K562 (cell line): ENCODE measurements around the gene DNAJB13. TPM values are rescaled to one million over a fixed set of nuclear protein-coding genes. Genes with fewer than 3 reads are reported as not detected.
A peak's percentile ranks its signal among the peaks of the same experiment; 100 is the strongest.

Experiments used
- ATAC-seq: fragments of 200-7000 bp; cut with Tn5 transposase; 3 replicates; pipeline ENCODE4 v1.9.1; 2020; ENCODE audit warnings: moderate library complexity
- BruUV-seq: library from RNA; stranded (reverse); fragments of 400-500 nt; replicated peaks from 2 replicates; lab custom pipeline; 2021; lab: Mats Ljungman, UMichigan
- CTCF ChIA-PET: fragments of 300-600 bp; formaldehyde crosslinking; extraction: SDS; loops from one replicate; lab custom pipeline; 2021; ENCODE audit warnings: low intra/inter-chr PET ratio; lab: Yijun Ruan, JAX
- POLR2A ChIA-PET: fragments of 300-600, 350-650 bp; sonication (Branson Sonifier 250); formaldehyde crosslinking; extraction: SDS; loops from one replicate; lab custom pipeline; 2021; ENCODE audit warnings: antibody characterized with exemption, inconsistent platforms; lab: Yijun Ruan, JAX
- DNase-seq, 4 experiments: peaks; one replicate each; pipeline versions ENCODE4 v3.0.0 to v3.0.0-alpha.2; 2011 to 2018; ENCODE audit warnings: low spot score in 3 of 4, mixed read lengths in 3 of 4; ENCODE audit errors: extremely low read depth in 1 of 4
- FAIRE-seq: peaks from 2 replicates; lab custom pipeline; 2011; peaks lifted over from hg19 to GRCh38; lab: Jason Lieb, UNC
- H2AFZ ChIP-seq: 2 replicates; pipeline ENCODE4 v1.6.0; 2011; ENCODE audit warnings: low read depth, low read length, control low read depth, inconsistent platforms
- H3K27ac ChIP-seq: fragments of 200-600 bp; 3 replicates; pipeline ENCODE4 v1.8.0; 2011; ENCODE audit warnings: low read depth, mild to moderate bottlenecking, control low read depth, inconsistent platforms, low read length, moderate library complexity, mixed read lengths; ENCODE audit errors: extremely low read depth
- H3K27me3 ChIP-seq, 2 experiments: fragments of 300-600 bp in 1 of 2; 2 replicates in 1 of 2; 3 replicates in 1 of 2; pipeline versions ENCODE4 v1.6.0 to v1.8.0; 2011; ENCODE audit warnings: inconsistent platforms in 2 of 2, low read length in 2 of 2, mild to moderate bottlenecking in 1 of 2, mixed read lengths in 1 of 2, moderate library complexity in 1 of 2; ENCODE audit not compliant: control insufficient read depth in 2 of 2, insufficient read depth in 2 of 2
- H3K36me3 ChIP-seq: fragments of 300-600 bp; 3 replicates; pipeline ENCODE4 v1.8.0; 2011; ENCODE audit warnings: mild to moderate bottlenecking, low read length, inconsistent platforms; ENCODE audit not compliant: control insufficient read depth, insufficient read depth
- H3K4me1 ChIP-seq, 2 experiments: fragments of 200-600 bp in 1 of 2; replicated peaks in 1 of 2; 2 replicates in 1 of 2; 3 replicates in 1 of 2; pipeline versions ENCODE4 v1.5.1 to v1.8.0; 2011; ENCODE audit warnings: inconsistent platforms in 2 of 2, low read length in 2 of 2, mild to moderate bottlenecking in 1 of 2, mixed read lengths in 1 of 2, moderate library complexity in 1 of 2; ENCODE audit not compliant: control insufficient read depth in 2 of 2, insufficient read depth in 2 of 2
- H3K4me2 ChIP-seq: 2 replicates; pipeline ENCODE4 v1.6.1; 2011; ENCODE audit warnings: low read length, control low read depth, inconsistent platforms, mixed read lengths; ENCODE audit not compliant: insufficient read depth
- H3K4me3 ChIP-seq: fragments of 200-600 bp; sonication (generic), shearing (Covaris generic); 2 replicates; pipeline ENCODE4 v1.5.1; 2016; ENCODE audit warnings: control low read depth, inconsistent platforms
- H3K79me2 ChIP-seq: fragments of 200-600 bp; 3 replicates; pipeline ENCODE4 v1.8.0; 2011; ENCODE audit warnings: low read length, inconsistent platforms; ENCODE audit not compliant: control insufficient read depth, insufficient read depth
- H3K9ac ChIP-seq, 2 experiments: 2 replicates each; pipeline versions ENCODE4 v1.6.0 to v1.6.1; 2011; ENCODE audit warnings: low read depth in 2 of 2, low read length in 2 of 2, control low read depth in 1 of 2, inconsistent platforms in 1 of 2, mild to moderate bottlenecking in 1 of 2, mixed read lengths in 1 of 2; ENCODE audit not compliant: insufficient read depth in 1 of 2
- H3K9me1 ChIP-seq: one replicate; pipeline ENCODE4 v1.6.0; 2011; ENCODE audit warnings: inconsistent platforms, mild to moderate bottlenecking, low read length, moderate library complexity; ENCODE audit not compliant: control insufficient read depth, insufficient read depth
- H3K9me3 ChIP-seq: replicated peaks from 2 replicates; pipeline ENCODE4 v1.5.1; 2011; ENCODE audit warnings: low read depth, low read length, inconsistent platforms; ENCODE audit not compliant: control insufficient read depth, insufficient read depth
- H4K20me1 ChIP-seq: replicated peaks from 2 replicates; pipeline ENCODE4 v1.6.1; 2011; ENCODE audit warnings: low read length, inconsistent platforms, mixed read lengths; ENCODE audit not compliant: control insufficient read depth, insufficient read depth
- CBFA2T3 ChIP-seq: fragments of 450-650 bp; IDR thresholded peaks from 2 replicates; pipeline ENCODE4 v1.6.1; 2017
- EGR1 ChIP-seq: fragments of 450-650 bp; conservative IDR thresholded peaks from 2 replicates; pipeline ENCODE4 v1.6.1; 2017; ENCODE audit warnings: mild to moderate bottlenecking
- FOXA3 ChIP-seq, 2 experiments: fragments of 450-650 bp in 1 of 2; sonication (generic) in 1 of 2; formaldehyde crosslinking; IDR thresholded peaks in 1 of 2; conservative IDR thresholded peaks in 1 of 2; 2 replicates each; pipeline versions ENCODE4 v1.4.0 to v1.8.0; 2020 to 2022; ENCODE audit warnings: mild to moderate bottlenecking in 2 of 2, missing genetic modification reagents in 1 of 2
- FOXP1 ChIP-seq: sonication (generic); formaldehyde crosslinking; IDR thresholded peaks from 2 replicates; pipeline ENCODE4 v1.8.0; 2022; ENCODE audit warnings: mild to moderate bottlenecking, missing genetic modification reagents
- GTF2E2 ChIP-seq: fragments of 200-800 bp; sonication (Bioruptor generic); IDR thresholded peaks from 2 replicates; pipeline ENCODE4 v1.6.1; 2016; ENCODE audit warnings: missing genetic modification characterization, missing compliant biosample characterization
- HSF4 ChIP-seq: fragments of 250-450 bp; sonication (Bioruptor Pico); IDR thresholded peaks from 2 replicates; pipeline ENCODE4 v2.1.2; 2022; ENCODE audit warnings: mild to moderate bottlenecking, moderate library complexity, borderline replicate concordance
- KDM5B ChIP-seq: fragments of 200-600 bp; sonication (generic); IDR thresholded peaks from 2 replicates; pipeline ENCODE4 v1.6.1; 2012; ENCODE audit warnings: low read depth, mild to moderate bottlenecking, moderate library complexity, low read length, control low read depth, inconsistent platforms; ENCODE audit not compliant: insufficient replicate concordance
- KLF1 ChIP-seq: fragments of 450-650 bp; IDR thresholded peaks from 2 replicates; pipeline ENCODE4 v1.6.1; 2016; ENCODE audit warnings: missing genetic modification characterization, missing compliant biosample characterization
- NR2C2 ChIP-seq, 2 experiments: fragments of 200-800 bp in 1 of 2; sonication (Bioruptor generic) in 1 of 2; sonication (generic) in 1 of 2; formaldehyde crosslinking in 1 of 2; IDR thresholded peaks; 2 replicates each; pipeline versions ENCODE4 v1.6.1 to v1.8.0; 2016 to 2022; ENCODE audit warnings: mild to moderate bottlenecking in 1 of 2, missing compliant biosample characterization in 1 of 2, missing genetic modification characterization in 1 of 2, missing genetic modification reagents in 1 of 2
- SMAD4 ChIP-seq: fragments of 250-450 bp; sonication (Bioruptor Pico); conservative IDR thresholded peaks from 2 replicates; pipeline ENCODE4 v1.8.0; 2021; ENCODE audit warnings: inconsistent platforms, mild to moderate bottlenecking, moderate library complexity
- SREBF2 ChIP-seq: sonication (generic); formaldehyde crosslinking; IDR thresholded peaks from 2 replicates; pipeline ENCODE4 v1.4.0; 2020; ENCODE audit warnings: mild to moderate bottlenecking, missing genetic modification reagents
- ZNF253 ChIP-seq: fragments of 250-450 bp; sonication (Bioruptor Pico); conservative IDR thresholded peaks from 2 replicates; pipeline ENCODE4 v1.6.1; 2021; ENCODE audit warnings: mild to moderate bottlenecking
- ZNF644 ChIP-seq: fragments of 200-800 bp; sonication (Bioruptor generic); IDR thresholded peaks from 2 replicates; pipeline ENCODE4 v1.6.1; 2016; ENCODE audit warnings: low read depth, missing genetic modification characterization, missing compliant biosample characterization
- WGBS: fragments of 100-300 bp; shearing (Covaris generic); methylation state at CpG from one replicate; pipeline ENCODE4 v1.1.6; 2016; ENCODE audit warnings: low coverage, mixed read lengths; ENCODE audit not compliant: insufficient coverage; ENCODE audit errors: missing lambda C conversion rate; 5-methylcytosine and 5-hydroxymethylcytosine counted together
- in situ Hi-C: fragments of 300-500 bp; cut with MboI; formaldehyde crosslinking; loops from 4 replicates; pipeline ENCODE4 v1.15.0; 2018; ENCODE audit warnings: inconsistent platforms, mixed read lengths
- intact Hi-C: fragments of 100-400 bp; cut with micrococcal nuclease; formaldehyde crosslinking; loops from 2 replicates; pipeline ENCODE4 v1.14.2; 2022
- polyA plus RNA-seq, 8 experiments: library from polyadenylated mRNA; depleted of rRNA in 4 of 8; stranded (reverse) in 5 of 8; unstranded in 3 of 8; fragments of >200 nt; fragmentation: Nextera tagmentation in 2 of 8; fragmentation: Illumina TruSeq in 1 of 8; extraction: Ambion mirVana in 2 of 8; extraction: Trizol in 1 of 8; gene quantifications; 2 replicates each; pipeline versions ENCODE4 v1.2.1 to v1.2.3, GENCODE V29; 2011 to 2014; ENCODE audit warnings: inconsistent platforms in 1 of 8, missing spikeins in 1 of 8
- total RNA-seq, 7 experiments: library from RNA; depleted of rRNA in 6 of 7; stranded (reverse); fragments of >200 nt in 6 of 7; fragmentation: Illumina TruSeq in 2 of 7; extraction: Trizol in 2 of 7; gene quantifications; 2 replicates each; pipeline versions ENCODE4 v1.2.1 to v1.2.3, GENCODE V29; 2011 to 2021; ENCODE audit warnings: low replicate concordance in 1 of 7
- TF ChIP-seq, protein P1 (sequence below): fragments of 250-450 bp; sonication (Bioruptor Pico); IDR thresholded peaks from 2 replicates; pipeline ENCODE4 v1.5.0; 2021
- TF ChIP-seq, protein P2 (sequence below): sonication (generic); formaldehyde crosslinking; IDR thresholded peaks from 2 replicates; pipeline ENCODE4 v1.8.0; 2022; ENCODE audit warnings: mild to moderate bottlenecking, missing genetic modification reagents
- TF ChIP-seq, protein P3 (sequence below): fragments of 250-450 bp; sonication (Bioruptor Pico); IDR thresholded peaks from 2 replicates; pipeline ENCODE4 v1.8.0; 2021; ENCODE audit warnings: moderate library complexity, mild to moderate bottlenecking, inconsistent platforms
- TF ChIP-seq, protein P4 (sequence below): sonication (generic); formaldehyde crosslinking; IDR thresholded peaks from 2 replicates; pipeline ENCODE4 v1.8.1; 2023; ENCODE audit warnings: mild to moderate bottlenecking, missing genetic modification reagents

Gene DNAJB13
- total and polyA plus RNA-seq, 9 of the 15 experiments (the other 6 are each of a cell fraction or from before 2014, with no cell fraction given) = 0.14 TPM; not detected in 8

DNA sequence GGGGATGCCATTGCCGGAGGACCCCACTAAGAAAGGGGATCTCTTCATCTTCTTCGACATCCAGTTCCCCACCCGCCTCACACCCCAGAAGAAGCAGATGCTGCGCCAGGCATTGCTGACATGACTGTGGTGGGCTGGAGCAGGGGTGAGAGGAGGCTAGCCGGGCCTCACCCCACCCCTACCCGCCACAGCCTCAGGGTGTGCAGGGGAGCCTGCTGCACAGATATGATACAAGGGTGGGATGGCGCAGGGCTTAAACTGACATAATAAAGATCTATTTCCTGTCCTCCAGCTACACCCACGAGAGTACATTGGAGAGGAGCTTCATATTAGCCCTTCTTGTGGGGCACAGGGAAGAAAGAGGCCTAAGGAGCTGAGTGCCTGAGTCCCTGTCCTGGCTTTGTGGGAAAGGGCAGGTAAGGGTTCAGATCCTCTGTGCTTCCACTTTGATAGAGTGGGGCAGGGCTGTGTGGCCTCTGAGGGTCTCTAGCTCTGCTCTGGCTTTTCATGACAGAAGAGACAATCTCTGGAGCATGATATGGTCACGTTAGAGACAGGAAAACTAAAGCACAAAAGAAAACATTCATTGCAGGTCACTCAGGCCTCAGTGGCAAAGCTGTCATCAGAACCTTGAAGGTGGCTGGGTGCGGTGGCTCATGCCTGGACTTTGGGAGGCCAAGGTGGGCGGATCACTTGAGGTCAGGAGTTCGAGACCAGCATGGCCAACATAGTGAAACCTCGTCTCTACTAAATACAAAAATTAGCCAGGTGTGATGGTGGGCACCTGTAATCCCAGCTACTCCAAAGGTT, 19.4 kb downstream of the DNAJB13 start:
- ATAC-seq = peak; percentile 6
- H3K4me2 ChIP-seq = no peak overlapping the region; the same call in 1 of the 2 replicates
- DNase-seq = peak in 2 of 4 experiments; percentile 31 to 44
- no peaks in the 10 kb centered on the region for H3K79me2 ChIP-seq
- no peak overlapping the region for H2AFZ ChIP-seq
- peak overlapping the region in 1 of 2 experiments; percentile 82; a peak in 1 of 4 replicates for H3K9ac ChIP-seq
- H3K4me1 ChIP-seq = peaks cover 12 to 28% of the 10 kb centered on the region in 2 experiments; a peak in 4 of 5 replicates
- no peak for FAIRE-seq
- no peaks in the 10 kb centered on the region for H3K9me3 ChIP-seq
- intact Hi-C loops = no loop called here
- H4K20me1 ChIP-seq = peaks cover 14% of the 10 kb centered on the region
- H3K27ac ChIP-seq = no peak overlapping the region
- H3K9me1 ChIP-seq = no peaks in the 10 kb centered on the region
- 45% methylated on average over 12 of the region's 13 CpGs for WGBS
- no peaks in the 10 kb centered on the region; a peak in 1 of 5 replicates for H3K27me3 ChIP-seq
- ChIA-PET CTCF (no interaction called here), POLR2A (interaction anchor here (0.7 to 5.7 kb wide), 7 partner anchors 10 to 201 kb away, joined by 3 to 54 read pairs (median 3); partner anchors contain the start of genes PPME1 and UCP2)
- H3K36me3 ChIP-seq = peaks cover 15% of the 10 kb centered on the region; the same call in 2 of the 3 replicates
- BruUV-seq = no TSS peak
- in situ Hi-C loops = loop anchor here (10.0 kb wide), 1 partner anchor 485 kb away; no protein-coding TSS in a partner anchor
- H3K4me3 ChIP-seq = no peak overlapping the region
- TF ChIP-seq KDM5B (peak; percentile 22), FOXA3 (CRISPR knock-in tag; conservative IDR thresholded peaks at IDR 0.05 in 1 of 2, IDR thresholded peaks at IDR 0.05 in 1 of 2) (0 out of 4 replicates have a peak, but pooled peaks of 1 of the 2 experiments have one; percentile 31), ZNF253 (CRISPR knock-in tag) (no peak), GTF2E2 (no peak), NR2C2 (CRISPR knock-in tag; IDR thresholded peaks at IDR 0.05) (no peak), NR2C2 (tag; IDR thresholded peaks at IDR 0.05) (no peak), CBFA2T3 (0 out of 2 replicates have a peak, but pooled peaks have one; percentile 5), ZNF644 (tag) (no peak), FOXP1 (CRISPR knock-in tag) (0 out of 2 replicates have a peak, but pooled peaks have one; percentile 34), HSF4 (CRISPR knock-in tag) (no peak), SMAD4 (CRISPR knock-in tag) (no peak), EGR1 (peak; percentile 12; the same call in 1 of the 2 replicates), SREBF2 (CRISPR knock-in tag) (no peak), KLF1 (no peak)
- TF ChIP-seq, protein P1, sequence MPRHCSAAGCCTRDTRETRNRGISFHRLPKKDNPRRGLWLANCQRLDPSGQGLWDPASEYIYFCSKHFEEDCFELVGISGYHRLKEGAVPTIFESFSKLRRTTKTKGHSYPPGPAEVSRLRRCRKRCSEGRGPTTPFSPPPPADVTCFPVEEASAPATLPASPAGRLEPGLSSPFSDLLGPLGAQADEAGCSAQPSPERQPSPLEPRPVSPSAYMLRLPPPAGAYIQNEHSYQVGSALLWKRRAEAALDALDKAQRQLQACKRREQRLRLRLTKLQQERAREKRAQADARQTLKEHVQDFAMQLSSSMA (CRISPR knock-in tag) = no peak
- TF ChIP-seq, protein P2, sequence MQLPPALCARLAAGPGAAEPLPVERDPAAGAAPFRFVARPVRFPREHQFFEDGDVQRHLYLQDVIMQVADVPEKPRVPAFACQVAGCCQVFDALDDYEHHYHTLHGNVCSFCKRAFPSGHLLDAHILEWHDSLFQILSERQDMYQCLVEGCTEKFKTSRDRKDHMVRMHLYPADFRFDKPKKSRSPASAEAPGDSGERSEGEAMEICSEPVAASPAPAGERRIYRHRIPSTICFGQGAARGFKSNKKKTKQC (CRISPR knock-in tag) = 0 out of 2 replicates have a peak, but pooled peaks have one; percentile 26
- TF ChIP-seq, protein P3, sequence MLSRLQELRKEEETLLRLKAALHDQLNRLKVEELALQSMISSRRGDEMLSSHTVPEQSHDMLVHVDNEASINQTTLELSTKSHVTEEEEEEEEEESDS = no peak
- TF ChIP-seq, protein P4, sequence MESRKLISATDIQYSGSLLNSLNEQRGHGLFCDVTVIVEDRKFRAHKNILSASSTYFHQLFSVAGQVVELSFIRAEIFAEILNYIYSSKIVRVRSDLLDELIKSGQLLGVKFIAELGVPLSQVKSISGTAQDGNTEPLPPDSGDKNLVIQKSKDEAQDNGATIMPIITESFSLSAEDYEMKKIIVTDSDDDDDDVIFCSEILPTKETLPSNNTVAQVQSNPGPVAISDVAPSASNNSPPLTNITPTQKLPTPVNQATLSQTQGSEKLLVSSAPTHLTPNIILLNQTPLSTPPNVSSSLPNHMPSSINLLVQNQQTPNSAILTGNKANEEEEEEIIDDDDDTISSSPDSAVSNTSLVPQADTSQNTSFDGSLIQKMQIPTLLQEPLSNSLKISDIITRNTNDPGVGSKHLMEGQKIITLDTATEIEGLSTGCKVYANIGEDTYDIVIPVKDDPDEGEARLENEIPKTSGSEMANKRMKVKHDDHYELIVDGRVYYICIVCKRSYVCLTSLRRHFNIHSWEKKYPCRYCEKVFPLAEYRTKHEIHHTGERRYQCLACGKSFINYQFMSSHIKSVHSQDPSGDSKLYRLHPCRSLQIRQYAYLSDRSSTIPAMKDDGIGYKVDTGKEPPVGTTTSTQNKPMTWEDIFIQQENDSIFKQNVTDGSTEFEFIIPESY (CRISPR knock-in tag) = 0 out of 2 replicates have a peak, but pooled peaks have one; percentile 9
